NCI-H748 (cell line): ENCODE measurements around the gene BANF2.

Source experiments
- DNase-seq: peaks from one replicate; lab custom pipeline; 2025; ENCODE audit not compliant: unreplicated experiment; lab: John Stamatoyannopoulos, UW

The BANF2 gene

DNA sequence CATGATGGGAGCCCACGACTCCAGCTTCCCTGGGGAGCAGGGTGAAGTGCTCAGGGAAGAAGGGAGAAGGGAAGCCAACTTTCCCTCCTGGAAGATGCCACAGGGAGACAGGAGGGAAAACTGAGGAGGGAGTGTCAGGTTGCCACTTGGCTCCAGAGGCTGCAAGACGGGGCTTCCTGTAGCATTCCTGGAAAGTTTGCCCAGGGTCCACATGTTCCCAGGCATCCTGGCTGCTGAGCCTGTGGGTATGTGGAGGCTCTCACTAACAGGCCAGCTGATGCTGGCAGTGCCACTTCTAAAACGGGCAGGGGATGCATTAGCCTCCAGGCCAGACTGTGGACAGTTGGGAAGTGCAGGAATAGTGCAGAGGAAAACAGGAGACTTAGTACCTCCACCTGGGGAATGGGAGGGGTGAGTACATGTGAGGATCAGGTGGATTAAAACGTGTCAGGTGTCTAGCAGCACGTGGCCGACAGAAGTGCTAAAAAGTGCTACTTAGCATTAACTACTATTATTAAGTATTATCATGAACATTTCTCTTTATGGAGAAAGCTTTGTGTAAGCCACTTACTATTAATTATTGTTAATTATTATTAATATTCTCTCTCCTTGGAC lies 33.2 kb downstream of the BANF2 start:
- DNase-seq, result no peak

DNA sequence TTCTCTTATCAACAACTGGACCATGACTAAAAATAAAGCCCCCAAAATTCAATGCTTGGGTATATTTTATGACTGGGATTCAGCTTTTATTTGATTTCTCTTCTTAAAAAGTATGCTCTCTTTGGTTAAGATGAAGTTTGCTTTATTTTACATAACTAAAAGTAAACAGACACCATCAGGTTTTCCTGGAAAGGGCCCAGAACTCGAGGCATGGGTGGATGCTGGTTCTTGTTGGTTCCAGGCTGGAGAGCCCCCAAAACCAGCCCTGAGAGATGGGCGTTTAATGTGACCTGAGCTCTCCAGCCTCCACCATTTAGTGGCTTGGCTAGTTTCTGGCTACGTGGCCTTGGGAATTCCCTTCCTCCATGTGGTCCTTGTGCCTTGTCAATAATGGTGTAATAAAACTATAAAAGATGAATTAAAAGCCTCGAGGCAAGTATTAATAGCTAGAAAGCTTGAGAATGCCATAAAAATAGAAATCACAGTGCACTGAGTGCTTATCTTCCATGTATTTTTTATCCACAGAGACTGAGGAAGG lies 34.1 kb downstream of the BANF2 start:
- DNase-seq, result no peak

DNA sequence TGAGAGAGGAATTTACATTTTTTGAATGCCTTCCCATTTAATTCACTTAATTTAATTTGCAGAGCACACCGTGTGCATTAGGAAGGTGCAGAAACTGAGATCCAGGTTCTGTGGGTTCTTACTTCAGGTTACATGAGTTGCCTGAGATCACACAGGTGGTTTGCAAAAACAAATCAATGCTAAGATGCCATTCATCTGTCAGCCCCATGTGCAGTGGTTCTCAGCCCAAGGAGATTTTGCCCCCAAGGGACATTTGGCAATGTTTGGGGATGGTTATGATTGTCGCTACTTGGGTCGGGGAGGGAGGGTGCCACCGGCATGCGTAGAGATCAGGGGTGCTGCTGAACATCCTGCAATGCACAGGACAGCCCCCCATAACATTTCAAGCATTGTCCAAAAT lies 34.6 kb downstream of the BANF2 start:
- DNase-seq, result no peak

DNA sequence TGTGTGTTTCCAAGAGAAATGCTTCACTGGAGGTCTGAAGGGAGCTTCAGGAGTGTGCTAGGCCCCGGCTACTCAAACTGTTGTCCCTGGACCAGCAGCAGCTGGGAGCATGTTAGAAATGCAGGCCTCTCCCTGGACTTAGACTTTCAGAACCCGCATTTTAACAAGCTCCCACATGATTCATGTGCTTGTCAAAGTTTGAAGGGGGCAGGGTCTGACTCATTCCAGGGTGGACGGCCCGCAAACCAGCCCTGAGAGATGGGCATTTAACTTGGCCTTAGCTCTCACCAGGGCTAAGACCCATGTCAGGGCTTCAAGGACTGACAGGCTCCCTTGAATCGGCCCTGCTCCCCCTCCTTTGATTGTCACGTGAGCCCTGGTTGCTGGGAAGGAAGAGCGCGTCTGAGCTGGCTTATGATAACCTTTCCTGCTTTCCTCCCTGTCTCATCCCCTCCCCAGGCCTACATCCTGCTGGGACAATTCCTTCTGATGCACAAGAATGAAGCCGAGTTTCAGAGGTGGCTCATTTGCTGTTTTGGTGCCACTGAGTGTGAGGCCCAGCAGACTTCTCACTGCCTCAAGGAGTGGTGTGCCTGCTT lies 35.5 kb downstream of the BANF2 start:
- DNase-seq, result no peak

DNA sequence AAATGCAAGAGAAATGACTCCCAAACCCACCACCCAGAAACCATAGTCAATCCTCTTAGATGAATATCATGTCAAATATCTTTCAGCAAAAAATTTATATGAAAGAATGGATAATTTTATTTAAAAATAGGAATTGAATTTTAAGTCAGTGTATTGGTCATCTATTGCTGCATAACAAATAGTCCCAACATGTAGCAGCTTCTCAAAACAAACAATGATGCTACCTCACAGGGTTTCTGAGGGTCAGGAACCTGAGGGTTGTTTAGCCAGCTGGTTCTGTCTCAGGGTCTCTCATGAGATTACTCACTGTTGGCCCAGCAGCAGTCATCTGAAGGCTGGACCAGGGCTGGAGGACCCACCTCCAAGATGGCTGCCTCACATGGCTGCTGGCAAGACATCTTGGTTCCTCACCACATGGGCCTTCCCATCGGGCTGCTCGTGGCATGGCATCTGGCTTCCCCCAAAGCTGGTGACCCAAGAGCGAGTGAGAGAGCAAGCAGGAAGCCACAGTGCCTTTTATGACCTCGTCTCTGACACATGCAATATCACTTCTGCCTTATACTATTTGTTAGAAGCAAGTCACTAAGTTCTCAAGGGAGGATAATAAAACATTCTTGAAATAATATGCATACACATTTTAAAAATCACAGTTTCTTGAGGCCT lies 36.3 kb downstream of the BANF2 start:
- DNase-seq, result no peak

DNA sequence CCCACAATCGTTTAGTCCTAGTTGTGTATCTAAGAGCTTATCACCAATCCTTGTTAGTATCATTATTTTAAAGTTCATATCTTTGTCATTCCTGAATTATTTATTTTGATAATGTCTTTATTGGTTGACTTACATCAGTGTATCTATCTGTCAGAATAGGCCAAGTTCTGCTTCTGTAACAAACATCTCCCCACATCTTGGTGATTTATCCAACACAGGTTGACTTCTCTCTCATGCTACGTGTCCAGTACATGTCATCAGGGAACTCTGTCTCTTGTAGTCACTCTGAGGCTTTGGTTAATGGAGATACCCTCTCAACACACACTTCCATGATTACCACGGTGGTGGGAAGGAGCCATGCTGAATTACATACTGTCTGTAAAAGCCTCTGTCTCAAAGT lies 38.4 kb downstream of the BANF2 start:
- DNase-seq, result no peak

DNA sequence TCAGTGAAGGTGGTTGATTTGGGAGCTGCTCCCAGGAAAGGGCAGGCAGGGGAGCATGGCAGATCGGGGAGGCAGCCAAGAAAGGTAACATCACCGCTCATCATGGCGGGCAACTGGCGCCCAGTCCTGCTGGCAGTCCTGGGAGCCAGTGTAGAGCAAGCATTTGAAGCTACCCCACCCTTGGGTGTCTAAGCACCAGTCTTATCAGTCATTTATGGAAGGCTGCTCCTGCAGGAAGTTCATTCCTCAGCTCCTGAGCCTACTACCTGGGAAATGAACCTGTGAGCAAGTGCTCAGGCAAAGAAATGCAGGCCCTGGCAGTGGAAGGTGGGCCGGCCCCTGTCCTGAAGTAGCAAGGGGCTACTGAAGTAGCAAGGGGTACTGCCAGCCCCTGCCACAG lies 41.5 kb downstream of the BANF2 start:
- DNase-seq, result no peak

DNA sequence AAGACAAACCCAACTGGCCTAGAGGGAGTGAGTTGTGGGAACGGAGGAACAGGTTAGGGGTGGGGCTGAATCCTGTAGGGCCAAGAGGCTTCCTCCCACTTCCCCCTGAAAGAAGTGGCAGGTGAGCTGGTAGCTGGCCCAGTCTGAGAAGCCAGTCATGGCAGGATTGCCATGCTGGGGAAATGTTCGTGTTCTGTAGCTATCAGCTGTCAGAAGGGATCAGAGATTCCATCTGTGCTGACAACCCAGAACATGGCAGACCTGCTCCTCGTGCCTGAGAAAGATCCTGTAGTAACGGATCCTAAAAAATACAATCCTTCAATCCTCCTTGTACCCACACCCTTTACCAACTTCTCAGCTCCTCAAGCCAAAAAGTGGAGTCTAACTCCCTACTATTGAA lies 43.0 kb downstream of the BANF2 start:
- DNase-seq, result no peak

DNA sequence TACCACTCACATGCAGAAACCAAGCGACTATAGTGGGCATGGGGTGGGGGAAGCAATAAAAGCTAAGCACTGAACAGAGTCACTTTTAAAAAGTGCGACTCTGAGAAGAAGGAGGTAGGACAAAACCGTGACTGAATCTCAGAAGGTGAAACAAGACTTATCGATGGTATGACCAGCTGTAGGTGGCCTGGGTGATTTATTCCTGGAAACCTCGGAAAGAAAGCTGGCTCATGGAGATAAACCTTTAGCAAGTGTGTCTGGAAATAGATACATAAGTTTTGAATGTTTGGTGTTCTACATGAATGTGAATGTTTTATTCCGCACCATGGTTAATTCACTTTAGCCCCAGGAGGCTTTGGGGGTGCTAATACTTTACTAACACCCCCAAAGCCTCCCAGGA lies 43.9 kb downstream of the BANF2 start:
- DNase-seq, result no peak

DNA sequence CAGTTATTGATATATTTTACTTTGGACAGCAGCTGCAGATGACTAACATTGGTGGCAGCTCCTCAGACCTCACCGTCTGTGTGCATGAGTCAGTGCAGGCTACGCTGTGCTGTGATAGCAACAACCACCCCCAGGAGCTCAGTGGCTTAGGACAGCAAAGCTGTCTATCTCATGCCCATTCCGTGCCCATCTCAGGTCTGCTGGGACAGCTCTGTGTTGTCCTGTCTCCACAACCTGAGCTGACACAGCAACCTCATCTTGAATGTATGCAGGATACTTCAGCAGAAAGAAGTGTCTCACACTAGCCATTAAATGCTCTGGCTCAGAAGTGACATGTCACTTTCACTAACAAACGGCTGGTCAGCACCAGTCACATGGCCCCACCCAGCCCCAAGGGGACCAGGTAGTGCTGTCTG lies 47.7 kb downstream of the BANF2 start:
- DNase-seq, result no peak

DNA sequence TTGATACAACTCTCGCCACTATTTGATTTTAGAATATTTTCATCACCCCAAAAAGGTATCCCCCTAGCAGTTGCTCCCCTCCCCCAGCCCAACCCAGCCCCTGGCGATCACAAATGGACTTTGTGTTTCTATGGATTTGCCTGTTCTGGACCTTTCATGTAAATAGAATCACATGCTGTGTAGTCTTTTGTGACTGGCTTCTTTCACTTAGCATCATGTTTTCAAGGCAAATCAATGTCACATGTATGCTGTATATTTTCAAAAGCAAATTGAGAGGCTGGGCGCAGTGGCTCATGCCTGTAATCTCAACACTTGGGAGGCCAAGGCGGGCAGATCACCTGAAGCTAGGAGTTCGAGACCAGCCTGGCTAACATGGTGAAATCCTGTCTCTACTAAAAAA lies 48.5 kb downstream of the BANF2 start:
- DNase-seq, result no peak

DNA sequence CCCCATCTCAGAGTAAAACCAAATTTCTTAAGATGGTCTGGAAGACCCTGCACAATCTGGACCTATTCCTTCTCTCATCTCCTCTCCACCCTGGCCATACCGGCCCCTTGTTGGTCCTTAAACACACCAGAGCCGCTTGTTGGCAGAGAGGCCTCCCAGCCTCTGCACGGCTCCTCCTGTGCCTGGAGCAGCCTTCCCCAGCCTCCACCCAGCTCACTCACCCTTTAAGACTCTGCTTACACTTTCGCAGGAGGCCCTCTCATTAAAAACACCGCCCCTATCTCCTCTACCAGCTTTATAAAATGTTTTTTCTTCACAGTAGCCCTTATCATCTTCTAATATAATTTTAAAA lies 49.8 kb downstream of the BANF2 start:
- no peak for DNase-seq

DNA sequence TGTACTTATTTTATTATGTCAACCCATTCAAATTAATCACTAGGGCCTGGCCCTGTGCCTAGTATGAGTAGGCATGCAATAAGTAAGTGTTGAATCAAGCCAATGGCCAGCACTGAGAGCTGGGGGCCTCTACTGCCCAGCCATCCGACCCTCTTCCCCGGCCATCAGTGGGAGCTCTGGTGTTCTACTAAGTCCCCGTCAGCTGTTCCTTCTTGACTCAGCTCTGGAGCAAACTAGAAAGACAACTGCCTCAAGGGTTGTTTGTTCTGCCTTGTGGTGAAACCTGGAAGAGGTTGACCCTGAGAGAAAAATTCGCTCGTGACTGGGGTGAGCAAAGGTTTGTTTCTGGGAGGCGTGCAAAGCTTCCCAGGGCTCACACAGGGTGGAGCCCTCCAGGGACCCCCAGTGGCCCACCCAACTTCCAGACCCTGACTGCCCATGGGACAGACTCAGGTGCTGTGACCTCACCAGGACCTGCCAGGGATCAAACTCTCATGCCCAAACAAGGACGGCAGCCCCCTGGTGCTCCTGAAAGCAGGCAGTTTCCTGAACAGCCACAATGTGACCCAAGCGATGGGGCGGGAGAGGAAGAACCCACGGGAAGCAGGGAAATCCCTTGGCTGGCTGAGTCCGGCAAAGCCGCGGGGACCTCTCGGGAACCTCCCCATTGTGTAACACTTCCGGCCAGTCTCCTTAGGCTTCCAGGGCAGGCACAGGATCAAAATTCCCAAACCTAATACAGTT lies 50.4 kb downstream of the BANF2 start:
- no peak for DNase-seq

DNA sequence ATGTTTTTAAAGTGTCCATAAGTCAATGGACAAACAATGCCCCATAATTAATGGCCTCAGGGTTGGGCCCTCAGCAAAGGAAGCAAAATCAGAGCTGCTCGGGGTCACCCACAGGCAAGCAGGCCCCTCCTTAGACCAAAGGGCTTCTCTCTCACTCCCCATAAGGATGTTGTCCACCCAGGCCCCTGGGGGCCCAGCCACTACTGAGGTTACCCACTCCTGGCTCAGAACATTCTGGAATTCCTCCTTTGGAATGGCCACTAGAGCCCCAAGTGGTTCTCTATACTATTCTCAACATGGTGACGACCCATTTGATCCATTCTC lies 50.9 kb downstream of the BANF2 start:
- DNase-seq, result no peak

DNA sequence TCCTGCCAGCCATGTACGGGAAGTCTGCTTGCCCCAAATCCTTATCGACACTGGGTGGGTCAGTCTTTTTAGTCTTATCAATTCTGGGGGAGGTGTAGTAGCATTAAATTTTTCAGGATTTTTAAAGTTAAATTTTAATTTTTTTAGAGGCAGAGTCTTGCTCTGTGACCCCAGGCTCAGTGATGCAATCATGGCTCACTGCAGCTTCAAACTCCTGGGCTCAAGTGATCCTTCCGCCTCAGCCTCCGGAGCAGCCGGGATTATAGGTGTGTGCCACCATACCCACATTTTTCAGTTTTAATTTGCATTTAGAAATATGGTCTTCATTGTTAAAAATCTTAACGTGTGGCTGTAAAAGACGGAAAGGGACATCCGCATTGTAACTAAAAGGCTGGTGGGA lies 51.9 kb downstream of the BANF2 start:
- no peak for DNase-seq

DNA sequence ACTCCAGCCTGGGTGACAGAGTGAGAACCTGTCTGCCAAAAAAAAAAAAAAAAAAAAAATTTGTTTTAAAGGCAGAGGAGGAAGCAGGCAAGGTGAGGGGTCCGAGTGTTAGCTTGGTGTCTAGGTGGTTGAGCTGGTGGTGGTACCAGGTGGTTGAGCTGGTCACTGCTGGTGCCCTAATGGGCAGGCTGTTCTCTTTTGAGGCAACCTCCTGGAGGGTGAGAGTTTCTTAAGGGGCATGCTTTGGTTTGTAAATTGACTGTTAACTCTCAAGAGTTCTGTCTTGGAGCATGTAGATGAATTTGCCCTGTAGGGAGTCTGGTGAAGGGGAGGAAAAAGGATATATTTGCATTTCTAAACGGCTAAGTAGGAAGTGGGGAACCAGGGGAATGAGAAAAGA lies 52.7 kb downstream of the BANF2 start:
- DNase-seq, result no peak

DNA sequence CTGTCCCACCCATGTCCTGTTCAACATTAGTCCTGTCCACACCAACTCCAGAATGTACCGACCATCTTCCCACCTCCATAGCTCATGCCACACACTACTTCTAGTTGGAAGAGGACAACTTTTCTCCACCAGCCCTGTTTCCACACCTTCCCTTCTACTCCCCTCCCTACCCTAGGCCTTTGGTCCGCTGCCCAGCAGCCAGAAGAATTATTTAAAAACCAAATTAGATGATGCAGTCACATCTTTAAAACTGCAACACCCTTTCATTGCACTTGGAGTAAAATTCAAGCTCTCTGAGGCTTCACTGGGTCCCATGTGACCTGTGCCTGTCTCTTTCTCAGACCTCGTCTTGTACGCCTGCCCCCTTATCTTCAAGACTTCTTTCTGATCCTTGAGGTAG lies 53.8 kb downstream of the BANF2 start:
- DNase-seq, result no peak

DNA sequence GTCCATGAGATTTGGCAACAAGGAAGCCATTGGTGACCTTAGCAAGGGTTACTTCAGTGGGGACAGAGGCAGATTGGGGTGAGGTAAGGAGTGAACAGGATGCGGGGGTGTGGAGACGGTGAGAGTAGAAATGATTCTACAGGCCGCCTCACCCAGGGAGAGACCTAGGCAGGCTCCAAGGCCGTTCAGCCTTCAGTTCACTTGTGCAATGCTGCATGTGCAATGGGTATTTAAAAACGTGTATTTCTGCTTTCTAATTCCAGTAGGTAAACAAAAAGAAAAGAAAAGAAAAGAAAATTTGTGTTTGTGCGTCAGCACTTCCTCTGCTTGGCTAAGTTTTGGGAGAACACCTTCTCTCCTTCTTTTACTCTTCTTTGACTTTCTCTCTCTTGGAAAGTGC lies 56.8 kb downstream of the BANF2 start:
- DNase-seq, result no peak

DNA sequence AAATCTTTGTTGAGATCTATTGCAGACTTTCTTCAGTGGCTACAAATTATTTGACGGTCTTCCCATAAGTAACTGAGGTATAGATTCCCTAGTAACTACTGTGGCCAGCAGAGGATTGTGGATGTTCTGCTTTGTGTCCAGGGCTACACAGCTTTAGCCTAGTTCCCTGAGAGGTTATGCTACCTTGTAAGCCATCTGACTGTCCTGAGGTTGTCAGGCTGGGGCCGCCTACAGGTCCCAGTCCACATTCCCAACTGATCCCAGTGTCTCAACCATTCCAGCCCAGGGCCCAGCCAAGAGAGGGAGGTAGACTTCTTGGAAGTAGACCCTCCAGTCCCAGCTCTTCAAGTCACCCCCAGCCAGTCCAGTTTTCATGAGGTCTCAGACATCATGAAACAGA lies 57.7 kb downstream of the BANF2 start:
- no peak for DNase-seq

DNA sequence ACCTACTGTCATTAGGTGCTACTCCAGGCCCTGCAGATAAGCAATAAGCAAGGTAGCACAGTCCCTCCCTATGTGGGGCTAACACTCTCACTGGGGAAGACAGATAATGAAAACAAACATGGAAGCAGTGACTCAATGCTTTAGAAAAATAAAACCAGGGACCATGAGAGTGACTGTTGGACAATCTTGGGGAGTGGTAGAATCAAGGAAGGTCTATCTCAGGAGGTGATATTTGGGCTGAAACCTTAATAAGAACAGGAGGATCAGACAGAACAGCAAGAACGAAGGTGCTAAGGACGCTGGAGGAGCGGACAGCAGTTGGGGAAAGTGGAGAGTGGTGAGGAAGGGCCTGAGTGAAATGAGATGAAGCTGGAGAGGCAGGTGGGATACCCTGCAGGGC lies 58.2 kb downstream of the BANF2 start:
- no peak for DNase-seq

DNA sequence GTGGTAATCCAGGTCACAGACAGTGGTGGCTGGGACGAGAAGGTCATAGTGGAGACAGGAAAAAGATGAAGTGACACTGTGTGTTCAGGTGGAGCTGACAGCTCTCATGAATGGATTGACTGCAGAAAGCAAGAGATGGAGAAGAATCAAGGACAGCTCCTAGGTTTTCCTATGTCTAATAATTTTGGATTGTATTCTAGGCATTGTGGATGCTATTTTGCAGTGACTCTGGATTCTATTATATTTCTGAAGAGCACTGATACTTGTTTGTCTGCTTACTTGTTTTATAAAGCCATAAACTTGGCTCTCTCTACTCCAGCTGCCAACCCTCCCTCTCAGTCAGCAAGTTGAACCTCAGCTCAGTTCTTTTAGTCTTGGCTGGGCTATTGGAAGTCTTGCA lies 58.7 kb downstream of the BANF2 start:
- no peak for DNase-seq

DNA sequence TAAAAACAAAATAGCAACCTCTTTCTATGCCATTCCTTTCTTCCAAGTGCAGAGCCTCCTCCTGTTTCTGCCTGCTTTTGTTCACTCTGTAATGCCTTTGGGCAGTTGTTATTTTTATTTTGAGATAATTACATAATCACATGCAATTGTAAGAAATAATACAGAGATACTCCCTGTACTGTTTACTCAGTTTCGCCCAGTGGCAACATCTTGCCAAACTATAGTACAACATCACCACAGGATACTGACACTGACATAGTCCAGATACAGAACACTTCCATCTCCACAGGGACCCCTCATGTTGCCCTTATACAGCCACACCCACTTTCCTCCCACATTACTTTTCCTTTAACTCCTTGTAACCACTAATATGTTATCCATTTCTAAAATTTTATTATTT lies 59.7 kb downstream of the BANF2 start:
- DNase-seq, result peak; percentile 93
